ENCODE data around the gene ARRDC1. TPM values are rescaled to one million over a fixed set of nuclear protein-coding genes. Genes with fewer than 3 reads are reported as not detected.

The ARRDC1 gene
- total RNA-seq, 4 donors from 2014 or later, result 53.3 to 121 (median 89.6) TPM

- 44 to 57% methylated on average over 9 of the region's 9 CpGs for WGBS, 2 donors
- DNase-seq, result no peak
- no peaks in the 10 kb centered on the region for H3K27me3 ChIP-seq
- H3K9me3 ChIP-seq, result no peaks in the 10 kb centered on the region
- no peak overlapping the region for H3K4me3 ChIP-seq
- H3K36me3 ChIP-seq, result peaks cover 13 to 64% (median 19%) of the 10 kb centered on the region in 3 donors
- intact Hi-C loops (cut with DNase I), result no loop called here
- H3K4me1 ChIP-seq, result peaks cover 20 to 47% (median 28%) of the 10 kb centered on the region in 3 donors
- no peak overlapping the region for H3K27ac ChIP-seq
- TF ChIP-seq, protein P1, sequence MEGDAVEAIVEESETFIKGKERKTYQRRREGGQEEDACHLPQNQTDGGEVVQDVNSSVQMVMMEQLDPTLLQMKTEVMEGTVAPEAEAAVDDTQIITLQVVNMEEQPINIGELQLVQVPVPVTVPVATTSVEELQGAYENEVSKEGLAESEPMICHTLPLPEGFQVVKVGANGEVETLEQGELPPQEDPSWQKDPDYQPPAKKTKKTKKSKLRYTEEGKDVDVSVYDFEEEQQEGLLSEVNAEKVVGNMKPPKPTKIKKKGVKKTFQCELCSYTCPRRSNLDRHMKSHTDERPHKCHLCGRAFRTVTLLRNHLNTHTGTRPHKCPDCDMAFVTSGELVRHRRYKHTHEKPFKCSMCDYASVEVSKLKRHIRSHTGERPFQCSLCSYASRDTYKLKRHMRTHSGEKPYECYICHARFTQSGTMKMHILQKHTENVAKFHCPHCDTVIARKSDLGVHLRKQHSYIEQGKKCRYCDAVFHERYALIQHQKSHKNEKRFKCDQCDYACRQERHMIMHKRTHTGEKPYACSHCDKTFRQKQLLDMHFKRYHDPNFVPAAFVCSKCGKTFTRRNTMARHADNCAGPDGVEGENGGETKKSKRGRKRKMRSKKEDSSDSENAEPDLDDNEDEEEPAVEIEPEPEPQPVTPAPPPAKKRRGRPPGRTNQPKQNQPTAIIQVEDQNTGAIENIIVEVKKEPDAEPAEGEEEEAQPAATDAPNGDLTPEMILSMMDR (IDR thresholded peaks at IDR 0.05), result no peak
- TF ChIP-seq POLR2A (IDR thresholded peaks at IDR 0.05), result no peak
Measured at GRCh38 chr9:137575364-137575715, 30.1 kb upstream of the ARRDC1 start.

DNA sequence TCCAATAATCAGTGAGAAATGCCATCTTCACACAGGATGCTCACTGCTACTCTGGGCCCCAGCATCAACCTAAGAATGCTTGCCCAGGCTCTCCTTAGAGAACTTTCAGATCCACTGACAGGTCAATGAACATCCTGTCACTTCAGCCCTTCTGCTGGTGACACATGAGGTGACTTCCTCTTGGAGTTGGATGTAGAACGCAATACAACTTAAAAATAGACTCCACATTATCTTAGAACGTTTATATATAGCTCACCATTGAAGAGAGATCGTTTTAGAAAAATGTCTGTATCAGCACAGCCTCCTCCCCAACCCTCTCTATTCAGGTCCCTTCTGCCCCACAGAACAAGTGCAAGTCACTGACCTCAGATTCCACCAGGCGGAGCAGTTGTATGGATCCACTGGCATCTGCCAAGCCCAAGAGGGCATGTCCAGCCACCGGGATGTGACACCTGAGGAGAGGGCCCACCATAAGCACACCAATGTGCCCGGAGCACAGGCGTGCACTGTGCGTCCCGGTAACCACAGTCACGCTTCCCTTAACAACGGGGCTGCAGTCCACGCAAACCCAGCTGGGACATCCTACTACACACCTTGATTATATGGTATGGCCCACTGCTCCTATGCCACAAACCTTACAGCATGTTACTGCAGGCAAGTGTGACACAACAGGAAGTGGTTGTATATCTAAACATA, 29.6 kb upstream of the ARRDC1 start:
- intact Hi-C loops (cut with DNase I), result no loop called here
- DNase-seq, result no peak
- TF ChIP-seq, protein P1 (IDR thresholded peaks at IDR 0.05), result no peak
- TF ChIP-seq POLR2A (IDR thresholded peaks at IDR 0.05), result no peak
- Histone ChIP-seq H3K4me3 (no peak overlapping the region), H3K27ac (no peak overlapping the region), H3K27me3 (no peaks in the 10 kb centered on the region), H3K4me1 (peaks cover 20 to 48% (median 28%) of the 10 kb centered on the region in 3 donors), H3K36me3 (peaks cover 13 to 62% (median 14%) of the 10 kb centered on the region in 3 donors), H3K9me3 (no peaks in the 10 kb centered on the region)
- WGBS, 2 donors, result 66 to 77% methylated on average over 9 to 12 of the region's 12 CpGs

DNA sequence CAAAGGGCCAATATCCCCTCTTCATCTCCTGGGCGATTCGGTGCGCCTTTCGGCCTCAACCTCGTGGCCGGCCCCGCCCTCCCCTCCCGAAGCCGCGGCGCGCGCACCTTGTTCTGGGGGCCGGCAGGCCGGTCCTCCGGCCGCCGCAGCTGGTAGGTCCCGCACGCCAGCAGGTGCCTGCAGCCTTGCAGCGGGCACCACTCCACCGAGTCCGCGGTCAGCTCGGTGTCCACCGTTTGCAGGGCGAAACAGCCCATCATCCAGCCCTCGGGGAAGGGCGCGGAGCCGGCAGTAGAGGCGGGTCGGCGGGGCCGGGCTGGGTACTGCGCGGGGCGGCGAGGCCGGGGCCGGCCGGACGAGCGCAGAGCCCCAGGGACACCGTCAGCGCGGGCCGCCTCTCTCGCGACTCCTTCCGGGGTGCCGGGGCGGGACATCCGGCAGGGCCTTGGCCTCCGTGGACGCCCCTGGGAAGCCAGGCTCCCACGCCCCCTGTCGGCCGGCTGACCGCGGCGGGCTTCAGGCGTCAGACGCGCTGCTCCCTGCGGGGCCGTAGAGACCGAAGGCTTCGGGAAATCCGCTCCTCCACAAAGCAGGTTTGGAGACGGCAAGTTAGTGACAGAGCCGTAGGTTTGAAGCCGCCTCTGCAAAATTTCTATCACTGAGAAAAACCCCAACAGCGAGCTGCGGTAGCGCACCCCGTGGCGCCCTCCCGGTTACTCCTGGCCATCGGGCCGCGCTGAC, 26.8 kb upstream of the ARRDC1 start, which contains the start of gene DPH7:
Gene DPH7 (minus strand): TSS at position 408 of the 741 bp plus-strand sequence. CDS start 148 bp downstream, at position 260.
- Histone ChIP-seq H3K27ac (peak within 1 kb of the TSS; percentile 66 to 88 (median 85)), H3K4me3 (peak within 1 kb of the TSS; percentile 67 to 91 (median 74)), H3K36me3 (peaks cover 15 to 62% (median 15%) of the 10 kb centered on the region in 3 donors), H3K27me3 (no peaks in the 10 kb centered on the region), H3K9me3 (no peaks in the 10 kb centered on the region), H3K4me1 (peaks cover 20 to 48% (median 28%) of the 10 kb centered on the region in 3 donors)
- 3% methylated on average over 21 of the region's 82 CpGs; no CpG with 5 or more reads in 1 of the 2 donors for WGBS, 2 donors
- TF ChIP-seq POLR2A (IDR thresholded peaks at IDR 0.05), result peak in 3 of 4 donors; percentile 55 to 70 (median 69)
- TF ChIP-seq, protein P1 (IDR thresholded peaks at IDR 0.05), result peak; percentile 90 to 98 (median 95)
- DNase-seq, result peak; percentile 60
- intact Hi-C loops (cut with DNase I), result no loop called here

DNA sequence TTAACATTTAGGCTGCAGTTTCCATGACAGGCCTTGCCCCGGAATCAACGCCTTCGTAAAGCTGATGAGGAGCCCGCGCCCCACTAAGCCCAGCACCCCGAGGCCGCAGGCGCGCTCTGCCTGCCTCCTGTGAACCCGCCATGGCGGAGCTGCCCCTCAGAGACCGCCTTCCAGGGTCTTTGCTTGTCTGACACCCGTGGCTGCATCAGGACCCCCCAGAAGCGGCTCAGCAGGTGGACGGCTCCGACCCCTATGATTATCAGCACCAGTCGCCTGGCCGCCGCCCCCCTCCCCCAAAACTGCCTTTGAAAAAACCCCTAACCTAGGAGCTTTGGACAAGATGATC, 26.3 kb upstream of the ARRDC1 start:
- intact Hi-C loops (cut with DNase I), result no loop called here
- no peaks in the 10 kb centered on the region for H3K27me3 ChIP-seq
- peak overlapping the region; percentile 66 to 88 (median 85) for H3K27ac ChIP-seq
- DNase-seq, result no peak
- TF ChIP-seq, protein P1 (IDR thresholded peaks at IDR 0.05), result no peak
- no peak for TF ChIP-seq POLR2A (IDR thresholded peaks at IDR 0.05)
- H3K4me3 ChIP-seq, result peak overlapping the region; percentile 67 to 91 (median 74)
- H3K9me3 ChIP-seq, result no peaks in the 10 kb centered on the region
- peaks cover 9 to 62% (median 11%) of the 10 kb centered on the region in 3 donors for H3K36me3 ChIP-seq
- WGBS, 2 donors, result 50 to 60% methylated on average over 2 to 7 of the region's 19 CpGs
- H3K4me1 ChIP-seq, result peaks cover 20 to 48% (median 28%) of the 10 kb centered on the region in 3 donors
